ENCODE results near the gene CACNG3. TPM values are rescaled to one million over a fixed set of nuclear protein-coding genes. Genes with fewer than 3 reads are reported as not detected.

The CACNG3 gene
- total RNA-seq, 1 donor from 2014 or later = not detected

- Mint-ChIP-seq H3K36me3 (no peaks in the 10 kb centered on the region), H3K9me3 (peaks cover 3% of the 10 kb centered on the region), H3K27ac (no peak overlapping the region), H3K4me3 (no peak overlapping the region), H3K4me1 (no peaks in the 10 kb centered on the region), H3K27me3 (ENCODE audit: low read depth) (peaks cover 16% of the 10 kb centered on the region)
- no peak for TF ChIP-seq CTCF (IDR thresholded peaks at IDR 0.05; ENCODE audit: unreplicated experiment)
- no peak for DNase-seq (ENCODE audit: low spot score in 2 of 2, unreplicated experiment in 2 of 2)
Observed at GRCh38 chr16:24302636-24303035, 46.5 kb downstream of the CACNG3 start.

- no peaks in the 10 kb centered on the region for H3K9me3 Mint-ChIP-seq
- H3K4me1 Mint-ChIP-seq = no peaks in the 10 kb centered on the region
- no peak overlapping the region for H3K4me3 Mint-ChIP-seq
- no peaks in the 10 kb centered on the region for H3K36me3 Mint-ChIP-seq
- H3K27ac Mint-ChIP-seq = no peak overlapping the region
- TF ChIP-seq CTCF (IDR thresholded peaks at IDR 0.05; ENCODE audit: unreplicated experiment) = no peak
- peaks cover 25% of the 10 kb centered on the region for H3K27me3 Mint-ChIP-seq (ENCODE audit: low read depth)
- no peak for DNase-seq (ENCODE audit: low spot score in 2 of 2, unreplicated experiment in 2 of 2)
Observed at GRCh38 chr16:24308200-24308599, 52.1 kb downstream of the CACNG3 start.

- H3K4me3 Mint-ChIP-seq = no peak overlapping the region
- H3K36me3 Mint-ChIP-seq = no peaks in the 10 kb centered on the region
- TF ChIP-seq CTCF (IDR thresholded peaks at IDR 0.05; ENCODE audit: unreplicated experiment) = no peak
- no peak overlapping the region for H3K27ac Mint-ChIP-seq
- DNase-seq (ENCODE audit: low spot score in 2 of 2, unreplicated experiment in 2 of 2) = no peak
- no peaks in the 10 kb centered on the region for H3K9me3 Mint-ChIP-seq
- H3K4me1 Mint-ChIP-seq = no peaks in the 10 kb centered on the region
- H3K27me3 Mint-ChIP-seq (ENCODE audit: low read depth) = peaks cover 33% of the 10 kb centered on the region
Observed at GRCh38 chr16:24309258-24310142, 53.4 kb downstream of the CACNG3 start.

GRCh38 chr16:24315343-24315742, 59.2 kb downstream of the CACNG3 start:
- H3K36me3 Mint-ChIP-seq = no peaks in the 10 kb centered on the region
- no peak overlapping the region for H3K27ac Mint-ChIP-seq
- DNase-seq (ENCODE audit: low spot score in 2 of 2, unreplicated experiment in 2 of 2) = no peak
- no peak overlapping the region for H3K4me3 Mint-ChIP-seq
- no peaks in the 10 kb centered on the region for H3K9me3 Mint-ChIP-seq
- H3K4me1 Mint-ChIP-seq = no peaks in the 10 kb centered on the region
- H3K27me3 Mint-ChIP-seq (ENCODE audit: low read depth) = peaks cover 36% of the 10 kb centered on the region
- no peak for TF ChIP-seq CTCF (IDR thresholded peaks at IDR 0.05; ENCODE audit: unreplicated experiment)

- Mint-ChIP-seq H3K4me1 (no peaks in the 10 kb centered on the region), H3K27me3 (ENCODE audit: low read depth) (peaks cover 43% of the 10 kb centered on the region), H3K9me3 (no peaks in the 10 kb centered on the region), H3K27ac (no peak overlapping the region), H3K36me3 (no peaks in the 10 kb centered on the region), H3K4me3 (no peak overlapping the region)
- TF ChIP-seq CTCF (IDR thresholded peaks at IDR 0.05; ENCODE audit: unreplicated experiment) = no peak
- DNase-seq (ENCODE audit: low spot score in 2 of 2, unreplicated experiment in 2 of 2) = no peak
Observed at GRCh38 chr16:24318680-24319079, 62.5 kb downstream of the CACNG3 start.
